Activated naive CD8-positive, alpha-beta T cell treated with anti-CD3 and anti-CD28 coated beads, Interleukin-2, amount 10 ng/mL, durations not matched to agents 7 days and 5 days (primary cell): Measurements from ENCODE around the gene PRKCB. TPM values are rescaled to one million over a fixed set of nuclear protein-coding genes. Genes with fewer than 3 reads are reported as not detected.
"Not testable (repeated sequence)": the region's sequence is repeated elsewhere in the genome, so short reads cannot be mapped to it uniquely, and the experiment has no call there.

Source experiments
- ATAC-seq: fragments of 150-1000 bp; cut with Tn5 transposase; one replicate; pipeline ENCODE4 v1.10.0; 2021; ENCODE audit warnings: low read depth, moderate library complexity
- POLR2A ChIA-PET: fragments of 350-600 bp; sonication (Branson Sonifier 250); formaldehyde crosslinking; loops from one replicate; lab custom pipeline; 2021; ENCODE audit warnings: antibody characterized with exemption; lab: Charles Lee
- DNase-seq: peaks from one replicate; pipeline ENCODE4 v3.0.0; 2021
- H3K27ac Mint-ChIP-seq: one replicate; pipeline ENCODE4 v1.8.0; 2022; ENCODE audit warnings: mild to moderate bottlenecking, mixed read lengths
- H3K27me3 Mint-ChIP-seq: one replicate; pipeline ENCODE4 v1.8.0; 2022; ENCODE audit warnings: mild to moderate bottlenecking, moderate library complexity, mixed read lengths
- H3K36me3 Mint-ChIP-seq: one replicate; pipeline ENCODE4 v1.8.0; 2021; ENCODE audit warnings: mild to moderate bottlenecking, mixed read lengths
- H3K4me1 Mint-ChIP-seq: one replicate; pipeline ENCODE4 v1.8.0; 2021; ENCODE audit warnings: mixed read lengths
- H3K4me3 Mint-ChIP-seq: one replicate; pipeline ENCODE4 v1.8.0; 2022; ENCODE audit warnings: mild to moderate bottlenecking, moderate library complexity, mixed read lengths
- H3K9me3 Mint-ChIP-seq: one replicate; pipeline ENCODE4 v1.8.0; 2021; ENCODE audit warnings: mixed read lengths
- total RNA-seq, 2 experiments: library from RNA; stranded (reverse); gene quantifications; one replicate each; pipeline ENCODE4 v1.2.3, GENCODE V29; 2021

PRKCB gene
- total RNA-seq, 2 experiments from 2014 or later, result 120 to 123 TPM

- Mint-ChIP-seq H3K27ac (no peak overlapping the region), H3K4me3 (no peak overlapping the region), H3K9me3 (no peaks in the 10 kb centered on the region), H3K4me1 (peaks cover 21% of the 10 kb centered on the region), H3K27me3 (no peaks in the 10 kb centered on the region), H3K36me3 (peaks cover 25% of the 10 kb centered on the region)
- POLR2A ChIA-PET, result no interaction called here
- DNase-seq (no peak), ATAC-seq (no peak)
Measured at GRCh38 chr16:23905027-23905426, 69.2 kb downstream of the PRKCB start.

GRCh38 chr16:23907457-23907902 lies 71.7 kb downstream of the PRKCB start:
- Mint-ChIP-seq H3K9me3 (no peaks in the 10 kb centered on the region), H3K4me3 (no peak overlapping the region), H3K4me1 (peaks cover 7% of the 10 kb centered on the region), H3K36me3 (peaks cover 33% of the 10 kb centered on the region), H3K27me3 (no peaks in the 10 kb centered on the region), H3K27ac (peak overlapping the region; percentile 34)
- ATAC-seq (no peak), DNase-seq (no peak)
- POLR2A ChIA-PET, result no interaction called here

GRCh38 chr16:23907903-23908302 lies 72.1 kb downstream of the PRKCB start:
- Mint-ChIP-seq H3K9me3 (no peaks in the 10 kb centered on the region), H3K4me1 (peaks cover 5% of the 10 kb centered on the region), H3K27ac (peak overlapping the region; percentile 34), H3K36me3 (peaks cover 32% of the 10 kb centered on the region), H3K27me3 (no peaks in the 10 kb centered on the region), H3K4me3 (no peak overlapping the region)
- no peak for ATAC-seq
- no peak for DNase-seq
- POLR2A ChIA-PET, result no interaction called here

- H3K27me3 Mint-ChIP-seq, result no peaks in the 10 kb centered on the region
- H3K4me1 Mint-ChIP-seq, result peaks cover 4% of the 10 kb centered on the region
- no peak for ATAC-seq
- no peaks in the 10 kb centered on the region for H3K9me3 Mint-ChIP-seq
- POLR2A ChIA-PET, result no interaction called here
- no peak overlapping the region for H3K4me3 Mint-ChIP-seq
- peaks cover 34% of the 10 kb centered on the region for H3K36me3 Mint-ChIP-seq
- no peak overlapping the region for H3K27ac Mint-ChIP-seq
- no peak for DNase-seq
Measured at GRCh38 chr16:23908790-23909189, 73.0 kb downstream of the PRKCB start.

- H3K9me3 Mint-ChIP-seq, result no peaks in the 10 kb centered on the region
- no peak for ATAC-seq
- H3K4me3 Mint-ChIP-seq, result no peak overlapping the region
- DNase-seq, result no peak
- no peak overlapping the region for H3K27ac Mint-ChIP-seq
- POLR2A ChIA-PET, result no interaction called here
- H3K27me3 Mint-ChIP-seq, result no peaks in the 10 kb centered on the region
- H3K36me3 Mint-ChIP-seq, result peaks cover 34% of the 10 kb centered on the region
- H3K4me1 Mint-ChIP-seq, result peaks cover 4% of the 10 kb centered on the region
Measured at GRCh38 chr16:23909792-23910418, 74.1 kb downstream of the PRKCB start.

- no peak overlapping the region for H3K27ac Mint-ChIP-seq
Measured at GRCh38 chr16:23914946-23915530, 79.3 kb downstream of the PRKCB start.

GRCh38 chr16:23916552-23916951 lies 80.8 kb downstream of the PRKCB start:
- not testable (repeated sequence) for H3K9me3 Mint-ChIP-seq, DNase-seq, H3K4me3 Mint-ChIP-seq, H3K27me3 Mint-ChIP-seq, ATAC-seq
- Mint-ChIP-seq H3K36me3 (peaks cover 34% of the 10 kb centered on the region), H3K27ac (peak overlapping the region; percentile 56), H3K4me1 (peaks cover 13% of the 10 kb centered on the region)
- POLR2A ChIA-PET, result interaction anchor here (1.2 kb wide), 1 partner anchor 20 kb away, joined by 3 read pairs; no protein-coding TSS in a partner anchor

More at GRCh38 chr16:23914946-23915530, 79.3 kb downstream of the PRKCB start:
- H3K9me3 Mint-ChIP-seq, result peaks cover 3% of the 10 kb centered on the region
- no peak for DNase-seq
- H3K27me3 Mint-ChIP-seq, result no peaks in the 10 kb centered on the region
- H3K36me3 Mint-ChIP-seq, result peaks cover 33% of the 10 kb centered on the region
- ATAC-seq, result no peak
- POLR2A ChIA-PET, result interaction anchor here (0.6 to 0.7 kb wide), 2 partner anchors 41 to 1605 kb away, joined by 3 to 4 read pairs; no protein-coding TSS in a partner anchor
- H3K4me1 Mint-ChIP-seq, result peaks cover 9% of the 10 kb centered on the region
- H3K4me3 Mint-ChIP-seq, result no peak overlapping the region

GRCh38 chr16:23917621-23918020 lies 81.8 kb downstream of the PRKCB start:
- peaks cover 3% of the 10 kb centered on the region for H3K9me3 Mint-ChIP-seq
- peaks cover 18% of the 10 kb centered on the region for H3K4me1 Mint-ChIP-seq
- ATAC-seq, result no peak
- H3K27ac Mint-ChIP-seq, result no peak overlapping the region
- DNase-seq, result no peak
- no peak overlapping the region for H3K4me3 Mint-ChIP-seq
- POLR2A ChIA-PET, result interaction anchor here (1.2 kb wide), 1 partner anchor 21 kb away, joined by 3 read pairs; no protein-coding TSS in a partner anchor
- peaks cover 37% of the 10 kb centered on the region for H3K36me3 Mint-ChIP-seq
- no peaks in the 10 kb centered on the region for H3K27me3 Mint-ChIP-seq

- Mint-ChIP-seq H3K27me3 (no peaks in the 10 kb centered on the region), H3K4me1 (peaks cover 22% of the 10 kb centered on the region), H3K27ac (peak overlapping the region; percentile 18), H3K36me3 (peaks cover 50% of the 10 kb centered on the region), H3K4me3 (no peak overlapping the region), H3K9me3 (peaks cover 3% of the 10 kb centered on the region)
- POLR2A ChIA-PET, result no interaction called here
- ATAC-seq (no peak), DNase-seq (no peak)
Measured at GRCh38 chr16:23920446-23920845, 84.7 kb downstream of the PRKCB start.

GRCh38 chr16:23920899-23921298 lies 85.1 kb downstream of the PRKCB start:
- H3K27ac Mint-ChIP-seq, result no peak overlapping the region
- H3K4me3 Mint-ChIP-seq, result no peak overlapping the region
- POLR2A ChIA-PET, result no interaction called here
- no peak for ATAC-seq
- peaks cover 3% of the 10 kb centered on the region for H3K9me3 Mint-ChIP-seq
- H3K4me1 Mint-ChIP-seq, result peaks cover 22% of the 10 kb centered on the region
- H3K27me3 Mint-ChIP-seq, result no peaks in the 10 kb centered on the region
- H3K36me3 Mint-ChIP-seq, result peaks cover 53% of the 10 kb centered on the region
- DNase-seq, result no peak

- ATAC-seq, result no peak
Measured at GRCh38 chr16:23922406-23922805, 86.6 kb downstream of the PRKCB start.

GRCh38 chr16:23924128-23924527 lies 88.3 kb downstream of the PRKCB start:
- no peak overlapping the region for H3K27ac Mint-ChIP-seq
- H3K9me3 Mint-ChIP-seq, result no peaks in the 10 kb centered on the region
- H3K4me1 Mint-ChIP-seq, result peaks cover 26% of the 10 kb centered on the region
- peaks cover 49% of the 10 kb centered on the region for H3K36me3 Mint-ChIP-seq
- no peak for DNase-seq
- H3K4me3 Mint-ChIP-seq, result no peak overlapping the region
- no peaks in the 10 kb centered on the region for H3K27me3 Mint-ChIP-seq
- no peak for ATAC-seq
- POLR2A ChIA-PET, result no interaction called here

More at GRCh38 chr16:23922406-23922805, 86.6 kb downstream of the PRKCB start:
- Mint-ChIP-seq H3K4me1 (peaks cover 22% of the 10 kb centered on the region), H3K36me3 (peaks cover 52% of the 10 kb centered on the region), H3K27ac (no peak overlapping the region), H3K9me3 (peaks cover 3% of the 10 kb centered on the region), H3K4me3 (no peak overlapping the region), H3K27me3 (no peaks in the 10 kb centered on the region)
- DNase-seq, result no peak
- POLR2A ChIA-PET, result no interaction called here

- Mint-ChIP-seq H3K27me3 (no peaks in the 10 kb centered on the region), H3K36me3 (peaks cover 33% of the 10 kb centered on the region), H3K4me3 (no peak overlapping the region), H3K9me3 (peaks cover 1% of the 10 kb centered on the region), H3K4me1 (peaks cover 11% of the 10 kb centered on the region), H3K27ac (no peak overlapping the region)
- ATAC-seq, result no peak
- POLR2A ChIA-PET, result interaction anchor here (0.6 kb wide), 1 partner anchor 86 kb away, joined by 3 read pairs; no protein-coding TSS in a partner anchor
- DNase-seq, result no peak
Measured at GRCh38 chr16:23927796-23928195, 92.0 kb downstream of the PRKCB start.

- H3K27ac Mint-ChIP-seq, result no peak overlapping the region
- no peak for DNase-seq
- peaks cover 13% of the 10 kb centered on the region for H3K4me1 Mint-ChIP-seq
Measured at GRCh38 chr16:23929237-23929636, 93.5 kb downstream of the PRKCB start.

More at GRCh38 chr16:23929237-23929636, 93.5 kb downstream of the PRKCB start:
- ATAC-seq, result no peak
- H3K27me3 Mint-ChIP-seq, result no peaks in the 10 kb centered on the region
- H3K4me3 Mint-ChIP-seq, result no peak overlapping the region
- H3K36me3 Mint-ChIP-seq, result peaks cover 38% of the 10 kb centered on the region
- H3K9me3 Mint-ChIP-seq, result peaks cover 8% of the 10 kb centered on the region
- POLR2A ChIA-PET, result no interaction called here
